SK-N-SH treated with all-trans-retinoic acid at 6 μM for 48 hours (cell line): ENCODE results near the gene PLCB4.
A peak's percentile ranks its signal among the peaks of the same experiment; 100 is the strongest.

Experiments used
- ATAC-seq: fragments of 200-7000 bp; cut with Tn5 transposase; 3 replicates; pipeline ENCODE4 v1.9.1; 2020; ENCODE audit warnings: mild to moderate bottlenecking, moderate library complexity
- ARNTL ChIP-seq: fragments of 450-650 bp; formaldehyde crosslinking; IDR thresholded peaks from 2 replicates; pipeline ENCODE4 v1.5.0; 2020; ENCODE audit warnings: low read depth, mild to moderate bottlenecking, moderate library complexity, borderline replicate concordance
- BACH2 ChIP-seq: fragments of 250-450 bp; sonication (Bioruptor Pico); IDR thresholded peaks from 2 replicates; pipeline ENCODE4 v1.9.0; 2021; ENCODE audit warnings: mild to moderate bottlenecking, borderline replicate concordance
- CSDC2 ChIP-seq: fragments of 250-450 bp; sonication (Bioruptor Pico); IDR thresholded peaks from 2 replicates; pipeline ENCODE4 v1.5.0; 2020; ENCODE audit warnings: mild to moderate bottlenecking, moderate library complexity
- CSRNP3 ChIP-seq: fragments of 250-450 bp; sonication (Bioruptor Pico); IDR thresholded peaks from 2 replicates; pipeline ENCODE4 v1.5.1; 2021; ENCODE audit warnings: mild to moderate bottlenecking, moderate library complexity
- ESRRG ChIP-seq: fragments of 250-450 bp; sonication (Bioruptor Pico); IDR thresholded peaks from 2 replicates; pipeline ENCODE4 v1.6.1; 2021; ENCODE audit warnings: mild to moderate bottlenecking
- GLIS3 ChIP-seq: fragments of 250-450 bp; sonication (Bioruptor Pico); IDR thresholded peaks from 2 replicates; pipeline ENCODE4 v1.5.0; 2020; ENCODE audit warnings: mild to moderate bottlenecking, moderate library complexity
- ISL1 ChIP-seq: fragments of 250-450 bp; sonication (Bioruptor Pico); IDR thresholded peaks from 2 replicates; pipeline ENCODE4 v2.1.2; 2022; ENCODE audit warnings: mild to moderate bottlenecking, moderate library complexity
- OSR1 ChIP-seq: fragments of 250-450 bp; sonication (Bioruptor Pico); IDR thresholded peaks from 2 replicates; pipeline ENCODE4 v1.8.0; 2022; ENCODE audit warnings: moderate library complexity, mild to moderate bottlenecking, inconsistent platforms
- RARB ChIP-seq: fragments of 250-450 bp; sonication (Bioruptor Pico); IDR thresholded peaks from 2 replicates; pipeline ENCODE4 v1.8.0; 2021; ENCODE audit warnings: mild to moderate bottlenecking, moderate library complexity
- SNAI2 ChIP-seq: fragments of 250-450 bp; sonication (Bioruptor Pico); IDR thresholded peaks from 2 replicates; pipeline ENCODE4 v1.5.0; 2020; ENCODE audit warnings: mild to moderate bottlenecking, moderate library complexity
- TOX ChIP-seq: fragments of 250-450 bp; sonication (Bioruptor Pico); IDR thresholded peaks from 2 replicates; pipeline ENCODE4 v1.8.0; 2021; ENCODE audit warnings: mild to moderate bottlenecking, moderate library complexity, borderline replicate concordance
- ZC3H10 ChIP-seq: fragments of 250-450 bp; sonication (Bioruptor Pico); IDR thresholded peaks from 2 replicates; pipeline ENCODE4 v1.5.1; 2021; ENCODE audit warnings: mild to moderate bottlenecking, moderate library complexity
- ZFP3 ChIP-seq: fragments of 250-450 bp; sonication (Bioruptor Pico); IDR thresholded peaks from 2 replicates; pipeline ENCODE4 v1.5.0; 2020; ENCODE audit warnings: mild to moderate bottlenecking, moderate library complexity
- ZFP30 ChIP-seq: fragments of 450-650 bp; formaldehyde crosslinking; IDR thresholded peaks from 2 replicates; pipeline ENCODE4 v1.5.0; 2022; ENCODE audit warnings: mild to moderate bottlenecking, moderate library complexity
- ZNF565 ChIP-seq: fragments of 450-650 bp; formaldehyde crosslinking; conservative IDR thresholded peaks from 2 replicates; pipeline ENCODE4 v1.5.0; 2020; ENCODE audit warnings: low read depth, mild to moderate bottlenecking, moderate library complexity
- ZNF8 ChIP-seq: fragments of 450-650 bp; formaldehyde crosslinking; IDR thresholded peaks from 2 replicates; pipeline ENCODE4 v1.5.0; 2020; ENCODE audit warnings: mild to moderate bottlenecking, moderate library complexity
- TF ChIP-seq, protein P1 (sequence below): fragments of 250-450 bp; sonication (Bioruptor Pico); IDR thresholded peaks from 2 replicates; pipeline ENCODE4 v1.8.0; 2021; ENCODE audit warnings: low read depth, mild to moderate bottlenecking, moderate library complexity, borderline replicate concordance
- TF ChIP-seq, protein P2 (sequence below): fragments of 250-450 bp; sonication (Bioruptor Pico); IDR thresholded peaks from 2 replicates; pipeline ENCODE4 v1.5.1; 2020; ENCODE audit warnings: low read depth, mild to moderate bottlenecking, moderate library complexity
- TF ChIP-seq, protein P3 (sequence below): fragments of 250-450 bp; sonication (Bioruptor Pico); IDR thresholded peaks from 2 replicates; pipeline ENCODE4 v1.5.0; 2020; ENCODE audit warnings: mild to moderate bottlenecking, moderate library complexity

PLCB4 gene

DNA sequence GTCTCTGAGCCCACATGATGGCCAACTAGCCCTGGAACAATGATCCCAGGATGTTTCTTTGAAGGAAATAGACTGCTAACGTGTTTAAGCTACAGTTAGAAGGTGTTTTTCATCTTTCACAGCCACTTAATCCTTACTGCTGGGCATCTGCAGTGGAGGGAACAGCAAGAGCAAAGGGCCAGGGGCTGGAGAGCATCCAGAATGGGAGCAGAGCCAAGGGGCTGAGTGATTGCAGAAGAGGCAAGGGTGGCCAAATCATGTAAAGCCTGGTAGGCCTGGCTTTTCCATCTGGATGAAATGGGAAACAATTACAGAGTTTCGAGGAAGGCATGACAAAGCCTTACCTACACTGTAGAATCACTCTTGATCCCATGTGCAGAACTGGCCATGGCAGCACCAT, 426.8 kb downstream of the PLCB4 start (continued):
- no peak for TF ChIP-seq CSDC2 (CRISPR knock-in tag)
- no peak for TF ChIP-seq ARNTL
- no peak for TF ChIP-seq TOX (CRISPR knock-in tag)
- no peak for TF ChIP-seq BACH2 (CRISPR knock-in tag)
- TF ChIP-seq CSRNP3 (CRISPR knock-in tag) = no peak
- no peak for TF ChIP-seq ZC3H10
- TF ChIP-seq GLIS3 (CRISPR knock-in tag) = no peak

- TF ChIP-seq SNAI2 (CRISPR knock-in tag) (no peak), ZFP3 (CRISPR knock-in tag) (no peak)
- no peak for ATAC-seq
Measured at GRCh38 chr20:9496155-9496554, 427.3 kb downstream of the PLCB4 start.

GRCh38 chr20:9498322-9498721, 429.4 kb downstream of the PLCB4 start:
- no peak for TF ChIP-seq OSR1 (CRISPR knock-in tag)
- no peak for TF ChIP-seq BACH2 (CRISPR knock-in tag)
- no peak for TF ChIP-seq GLIS3 (CRISPR knock-in tag)
- TF ChIP-seq, protein P1, sequence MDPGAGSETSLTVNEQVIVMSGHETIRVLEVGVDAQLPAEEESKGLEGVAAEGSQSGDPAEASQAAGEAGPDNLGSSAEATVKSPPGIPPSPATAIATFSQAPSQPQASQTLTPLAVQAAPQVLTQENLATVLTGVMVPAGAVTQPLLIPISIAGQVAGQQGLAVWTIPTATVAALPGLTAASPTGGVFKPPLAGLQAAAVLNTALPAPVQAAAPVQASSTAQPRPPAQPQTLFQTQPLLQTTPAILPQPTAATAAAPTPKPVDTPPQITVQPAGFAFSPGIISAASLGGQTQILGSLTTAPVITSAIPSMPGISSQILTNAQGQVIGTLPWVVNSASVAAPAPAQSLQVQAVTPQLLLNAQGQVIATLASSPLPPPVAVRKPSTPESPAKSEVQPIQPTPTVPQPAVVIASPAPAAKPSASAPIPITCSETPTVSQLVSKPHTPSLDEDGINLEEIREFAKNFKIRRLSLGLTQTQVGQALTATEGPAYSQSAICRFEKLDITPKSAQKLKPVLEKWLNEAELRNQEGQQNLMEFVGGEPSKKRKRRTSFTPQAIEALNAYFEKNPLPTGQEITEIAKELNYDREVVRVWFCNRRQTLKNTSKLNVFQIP (CRISPR knock-in tag) = no peak
- no peak for TF ChIP-seq RARB (CRISPR knock-in tag)
- ATAC-seq = no peak; the same call in 2 of the 3 replicates

DNA sequence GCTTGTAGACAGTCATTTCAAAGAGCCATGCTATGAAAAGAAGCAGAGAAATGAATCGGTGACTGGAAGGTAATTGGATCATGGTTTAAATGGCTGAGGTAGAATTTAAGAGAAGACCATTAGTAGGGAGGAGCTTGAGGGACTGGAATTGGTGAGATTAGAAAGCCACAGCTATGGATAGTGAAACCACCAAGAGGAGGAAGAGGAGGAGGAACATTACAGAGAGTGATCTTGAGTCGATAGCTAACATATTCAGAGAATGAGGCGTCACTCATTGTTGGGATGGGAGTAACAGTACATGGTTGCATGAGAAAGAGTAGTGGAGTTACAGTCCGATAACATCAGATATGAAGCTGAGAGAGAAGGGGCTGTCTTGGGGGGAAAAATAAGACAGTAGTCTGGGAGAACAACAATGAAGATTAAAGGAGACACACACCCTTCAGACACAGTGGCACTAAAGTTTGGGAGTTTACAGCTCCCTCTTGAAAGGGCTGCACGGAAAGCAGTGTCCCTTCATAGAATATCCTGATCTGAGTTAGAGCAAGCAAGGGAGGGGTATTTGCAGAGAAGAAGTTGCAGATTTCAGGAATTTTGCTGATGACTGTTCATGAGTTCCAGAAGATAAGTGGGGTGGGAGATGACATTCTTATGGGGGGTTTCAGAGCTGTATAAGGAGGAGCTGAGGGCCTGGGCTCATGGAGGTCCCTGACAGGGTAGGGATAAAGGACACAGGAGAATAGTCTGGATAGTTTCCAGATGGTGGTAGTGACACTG, 430.4 kb downstream of the PLCB4 start:
- no peak for TF ChIP-seq TOX (CRISPR knock-in tag)
- TF ChIP-seq, protein P2, sequence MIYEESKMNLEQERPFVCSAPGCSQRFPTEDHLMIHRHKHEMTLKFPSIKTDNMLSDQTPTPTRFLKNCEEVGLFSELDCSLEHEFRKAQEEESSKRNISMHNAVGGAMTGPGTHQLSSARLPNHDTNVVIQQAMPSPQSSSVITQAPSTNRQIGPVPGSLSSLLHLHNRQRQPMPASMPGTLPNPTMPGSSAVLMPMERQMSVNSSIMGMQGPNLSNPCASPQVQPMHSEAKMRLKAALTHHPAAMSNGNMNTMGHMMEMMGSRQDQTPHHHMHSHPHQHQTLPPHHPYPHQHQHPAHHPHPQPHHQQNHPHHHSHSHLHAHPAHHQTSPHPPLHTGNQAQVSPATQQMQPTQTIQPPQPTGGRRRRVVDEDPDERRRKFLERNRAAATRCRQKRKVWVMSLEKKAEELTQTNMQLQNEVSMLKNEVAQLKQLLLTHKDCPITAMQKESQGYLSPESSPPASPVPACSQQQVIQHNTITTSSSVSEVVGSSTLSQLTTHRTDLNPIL = no peak
- TF ChIP-seq ISL1 = no peak
- TF ChIP-seq ZC3H10 = no peak
- no peak for TF ChIP-seq BACH2 (CRISPR knock-in tag)
- no peak for TF ChIP-seq ARNTL
- no peak for ATAC-seq

GRCh38 chr20:9500121-9500520, 431.2 kb downstream of the PLCB4 start:
- no peak for TF ChIP-seq ISL1
- peak; percentile 49 for ATAC-seq

DNA sequence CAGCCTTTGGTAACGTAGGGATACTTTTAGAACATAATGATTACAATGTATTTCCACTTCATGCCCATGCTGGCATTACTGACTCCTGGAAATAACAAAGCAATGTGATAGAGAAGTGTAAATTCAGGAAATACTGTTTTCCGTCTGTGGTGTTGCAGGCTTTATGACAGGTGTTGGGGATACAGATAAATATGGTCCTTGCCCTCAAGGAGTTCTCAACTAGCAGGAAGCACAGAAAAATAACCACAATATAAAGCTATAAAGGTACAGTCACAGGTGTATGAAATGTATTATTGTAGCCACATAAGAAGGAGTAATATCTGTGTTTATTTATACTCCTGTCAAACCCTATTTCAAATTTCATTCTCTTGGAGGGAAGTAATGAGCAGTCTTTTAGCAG, 432.6 kb downstream of the PLCB4 start:
- no peak for ATAC-seq
- TF ChIP-seq ZNF8 (CRISPR knock-in tag) (no peak), TOX (CRISPR knock-in tag) (no peak), BACH2 (CRISPR knock-in tag) (no peak), RARB (CRISPR knock-in tag) (no peak), ZC3H10 (no peak), ESRRG (no peak), ZFP3 (CRISPR knock-in tag) (no peak), GLIS3 (CRISPR knock-in tag) (no peak), SNAI2 (CRISPR knock-in tag) (no peak), ZNF565 (CRISPR knock-in tag) (no peak), ZFP30 (CRISPR knock-in tag) (no peak), ISL1 (no peak), CSDC2 (CRISPR knock-in tag) (no peak), OSR1 (CRISPR knock-in tag) (no peak), CSRNP3 (CRISPR knock-in tag) (no peak)
- TF ChIP-seq, protein P3, sequence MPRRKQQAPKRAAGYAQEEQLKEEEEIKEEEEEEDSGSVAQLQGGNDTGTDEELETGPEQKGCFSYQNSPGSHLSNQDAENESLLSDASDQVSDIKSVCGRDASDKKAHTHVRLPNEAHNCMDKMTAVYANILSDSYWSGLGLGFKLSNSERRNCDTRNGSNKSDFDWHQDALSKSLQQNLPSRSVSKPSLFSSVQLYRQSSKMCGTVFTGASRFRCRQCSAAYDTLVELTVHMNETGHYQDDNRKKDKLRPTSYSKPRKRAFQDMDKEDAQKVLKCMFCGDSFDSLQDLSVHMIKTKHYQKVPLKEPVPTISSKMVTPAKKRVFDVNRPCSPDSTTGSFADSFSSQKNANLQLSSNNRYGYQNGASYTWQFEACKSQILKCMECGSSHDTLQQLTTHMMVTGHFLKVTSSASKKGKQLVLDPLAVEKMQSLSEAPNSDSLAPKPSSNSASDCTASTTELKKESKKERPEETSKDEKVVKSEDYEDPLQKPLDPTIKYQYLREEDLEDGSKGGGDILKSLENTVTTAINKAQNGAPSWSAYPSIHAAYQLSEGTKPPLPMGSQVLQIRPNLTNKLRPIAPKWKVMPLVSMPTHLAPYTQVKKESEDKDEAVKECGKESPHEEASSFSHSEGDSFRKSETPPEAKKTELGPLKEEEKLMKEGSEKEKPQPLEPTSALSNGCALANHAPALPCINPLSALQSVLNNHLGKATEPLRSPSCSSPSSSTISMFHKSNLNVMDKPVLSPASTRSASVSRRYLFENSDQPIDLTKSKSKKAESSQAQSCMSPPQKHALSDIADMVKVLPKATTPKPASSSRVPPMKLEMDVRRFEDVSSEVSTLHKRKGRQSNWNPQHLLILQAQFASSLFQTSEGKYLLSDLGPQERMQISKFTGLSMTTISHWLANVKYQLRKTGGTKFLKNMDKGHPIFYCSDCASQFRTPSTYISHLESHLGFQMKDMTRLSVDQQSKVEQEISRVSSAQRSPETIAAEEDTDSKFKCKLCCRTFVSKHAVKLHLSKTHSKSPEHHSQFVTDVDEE (CRISPR knock-in tag) = no peak
- TF ChIP-seq, protein P2 = no peak
